Trophoblast cell (in vitro differentiated cells and primary cell): ENCODE results near the gene GRIN2C.

Experiments used
- DNase-seq, 2 donors: peaks; one replicate each; pipeline ENCODE4 v3.0.0-alpha.2; 2016
- H2AFZ ChIP-seq: 2 replicates; pipeline ENCODE4 v1.6.1; 2013; ENCODE audit warnings: low read length, moderate library complexity, mild to moderate bottlenecking; ENCODE audit not compliant: insufficient read depth, poor library complexity
- H2AK5ac ChIP-seq: 2 replicates; pipeline ENCODE4 v1.6.1; 2013; ENCODE audit warnings: mild to moderate bottlenecking, low read length
- H2BK120ac ChIP-seq: 2 replicates; pipeline ENCODE4 v1.6.1; 2013; ENCODE audit warnings: low read length, mild to moderate bottlenecking, moderate library complexity; ENCODE audit not compliant: insufficient read depth, poor library complexity
- H2BK12ac ChIP-seq: 2 replicates; pipeline ENCODE4 v1.6.1; 2013; ENCODE audit warnings: mild to moderate bottlenecking, low read length, moderate library complexity
- H2BK5ac ChIP-seq: 2 replicates; pipeline ENCODE4 v1.6.1; 2013; ENCODE audit warnings: low read length, low read depth, moderate library complexity, mild to moderate bottlenecking; ENCODE audit not compliant: poor library complexity
- H3K14ac ChIP-seq: 2 replicates; pipeline ENCODE4 v1.6.1; 2013; ENCODE audit warnings: mild to moderate bottlenecking, low read length
- H3K18ac ChIP-seq: 2 replicates; pipeline ENCODE4 v1.6.1; 2013; ENCODE audit warnings: mild to moderate bottlenecking, low read length
- H3K23ac ChIP-seq: 2 replicates; pipeline ENCODE4 v1.6.1; 2013; ENCODE audit warnings: low read length
- H3K27ac ChIP-seq: 2 replicates; pipeline ENCODE4 v1.5.1; 2013; ENCODE audit warnings: low read depth, mild to moderate bottlenecking, inconsistent platforms, low read length, moderate library complexity
- H3K27me3 ChIP-seq: 2 replicates; pipeline ENCODE4 v1.6.1; 2013; ENCODE audit warnings: inconsistent platforms, mild to moderate bottlenecking, low read length, moderate library complexity; ENCODE audit not compliant: insufficient read depth
- H3K36me3 ChIP-seq, 2 experiments: 1 replicate in 1 of 2; 2 replicates in 1 of 2; pipeline ENCODE4 v1.6.1; 2013; ENCODE audit warnings: low read length in 2 of 2, mild to moderate bottlenecking in 2 of 2, moderate library complexity in 1 of 2; ENCODE audit not compliant: insufficient read depth in 2 of 2, control insufficient read depth in 1 of 2
- H3K4ac ChIP-seq: 2 replicates; pipeline ENCODE4 v1.6.1; 2013; ENCODE audit warnings: low read depth, mild to moderate bottlenecking, low read length, moderate library complexity
- H3K4me1 ChIP-seq, 2 experiments: 1 replicate in 1 of 2; 2 replicates in 1 of 2; pipeline ENCODE4 v1.6.1; 2013; ENCODE audit warnings: low read length in 2 of 2, mild to moderate bottlenecking in 2 of 2, moderate library complexity in 1 of 2; ENCODE audit not compliant: insufficient read depth in 2 of 2, control insufficient read depth in 1 of 2
- H3K4me2 ChIP-seq: 2 replicates; pipeline ENCODE4 v1.6.1; 2013; ENCODE audit warnings: inconsistent platforms, mild to moderate bottlenecking, low read length, moderate library complexity
- H3K4me3 ChIP-seq: 2 replicates; pipeline ENCODE4 v1.5.1; 2013; ENCODE audit warnings: mild to moderate bottlenecking, low read depth, low read length, inconsistent platforms
- H3K79me1 ChIP-seq: one replicate; pipeline ENCODE4 v1.6.1; 2013; ENCODE audit warnings: low read length
- H3K79me2 ChIP-seq: 2 replicates; pipeline ENCODE4 v1.6.1; 2013; ENCODE audit warnings: low read length, mild to moderate bottlenecking; ENCODE audit not compliant: control insufficient read depth, insufficient read depth, poor library complexity
- H3K9ac ChIP-seq: 2 replicates; pipeline ENCODE4 v1.6.1; 2013; ENCODE audit warnings: mild to moderate bottlenecking, low read length
- H3K9me3 ChIP-seq: 2 replicates; pipeline ENCODE4 v1.6.1; 2013; ENCODE audit warnings: low read depth, mild to moderate bottlenecking, control low read depth, inconsistent platforms, low read length; ENCODE audit not compliant: insufficient read depth
- H4K12ac ChIP-seq: 2 replicates; pipeline ENCODE4 v1.6.1; 2013; ENCODE audit warnings: low read depth, mild to moderate bottlenecking, low read length, moderate library complexity
- H4K8ac ChIP-seq: 2 replicates; pipeline ENCODE4 v1.6.1; 2013; ENCODE audit warnings: low read depth, mild to moderate bottlenecking, low read length, moderate library complexity
- H4K91ac ChIP-seq: one replicate; pipeline ENCODE4 v1.6.1; 2013; ENCODE audit warnings: low read depth, mild to moderate bottlenecking, low read length, moderate library complexity
- WGBS: extraction: QIAGEN DNeasy Blood & Tissue Kit; methylation state at CpG from one replicate; pipeline ENCODE4 v1.1.7; 2013; ENCODE audit warnings: missing lambda C conversion rate; ENCODE audit not compliant: insufficient read length, insufficient coverage; ENCODE audit errors: extremely low coverage; 5-methylcytosine and 5-hydroxymethylcytosine counted together

The GRIN2C gene

GRCh38 chr17:74833501-74834377, 25.9 kb downstream of the GRIN2C start:
- Histone ChIP-seq H3K27me3 (no peaks in the 10 kb centered on the region), H2AFZ (no peak overlapping the region), H3K79me1 (no peaks in the 10 kb centered on the region), H4K12ac (no peak overlapping the region), H3K4ac (no peak overlapping the region), H2AK5ac (no peak overlapping the region), H2BK120ac (no peak overlapping the region), H4K8ac (no peak overlapping the region), H4K91ac (no peak overlapping the region), H3K36me3 (peaks cover 15 to 20% of the 10 kb centered on the region in 2 experiments), H3K14ac (no peak overlapping the region), H3K18ac (no peak overlapping the region), H3K27ac (no peak overlapping the region), H3K4me2 (no peak overlapping the region), H3K79me2 (no peaks in the 10 kb centered on the region), H3K9ac (no peak overlapping the region), H2BK12ac (no peak overlapping the region), H3K9me3 (no peaks in the 10 kb centered on the region), H3K4me1 (peaks cover 4 to 6% of the 10 kb centered on the region in 2 experiments), H3K4me3 (no peak overlapping the region), H2BK5ac (no peak overlapping the region), H3K23ac (no peak overlapping the region)
- DNase-seq = no peak
- WGBS = no CpG with 5 or more reads among the region's 16 CpGs

DNA sequence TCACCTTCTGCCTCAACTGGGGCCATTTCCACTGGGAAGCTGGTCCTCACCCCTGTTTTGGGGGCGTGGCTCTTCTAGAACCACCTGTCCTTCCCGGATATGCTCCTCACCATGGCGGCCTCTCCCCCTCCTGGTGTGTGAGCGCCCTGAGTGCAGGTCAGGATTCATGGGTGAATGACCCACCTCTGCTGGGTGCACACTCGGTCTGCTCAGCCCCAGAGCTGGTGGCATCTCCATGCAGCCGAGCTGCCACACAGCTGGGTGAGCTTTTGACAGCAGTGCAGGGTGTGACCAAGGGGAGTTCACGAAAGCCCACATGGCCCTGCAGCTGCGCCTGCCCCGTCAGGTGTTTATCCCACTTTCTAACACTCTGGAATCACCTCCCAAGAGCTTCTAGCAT, 27.3 kb downstream of the GRIN2C start:
- Histone ChIP-seq H2BK120ac (no peak overlapping the region), H2AFZ (no peak overlapping the region), H3K4me3 (no peak overlapping the region), H3K14ac (no peak overlapping the region), H4K12ac (no peak overlapping the region), H3K27me3 (no peaks in the 10 kb centered on the region), H3K4me1 (peaks cover 4 to 6% of the 10 kb centered on the region in 2 experiments), H2BK5ac (no peak overlapping the region), H2AK5ac (no peak overlapping the region), H3K4ac (no peak overlapping the region), H3K4me2 (no peak overlapping the region), H3K79me2 (no peaks in the 10 kb centered on the region), H3K9ac (no peak overlapping the region), H3K27ac (no peak overlapping the region), H3K79me1 (no peaks in the 10 kb centered on the region), H4K8ac (no peak overlapping the region), H3K9me3 (no peaks in the 10 kb centered on the region), H2BK12ac (no peak overlapping the region), H3K23ac (no peak overlapping the region), H3K36me3 (peaks cover 15 to 21% of the 10 kb centered on the region in 2 experiments), H4K91ac (no peak overlapping the region), H3K18ac (no peak overlapping the region)
- whole genome bisulfite sequencing = no CpG with 5 or more reads among the region's 9 CpGs
- no peak for DNase-seq

GRCh38 chr17:74831444-74832146, 28.1 kb downstream of the GRIN2C start:
- Histone ChIP-seq H2BK120ac (no peak overlapping the region), H4K91ac (no peak overlapping the region), H2AK5ac (no peak overlapping the region), H2BK12ac (no peak overlapping the region), H4K12ac (no peak overlapping the region), H3K4ac (no peak overlapping the region), H3K36me3 (peaks cover 14 to 16% of the 10 kb centered on the region in 2 experiments), H3K9ac (no peak overlapping the region), H4K8ac (no peak overlapping the region), H3K4me3 (no peak overlapping the region), H2AFZ (no peak overlapping the region), H3K14ac (no peak overlapping the region), H3K23ac (no peak overlapping the region), H2BK5ac (no peak overlapping the region), H3K4me2 (no peak overlapping the region), H3K9me3 (no peaks in the 10 kb centered on the region), H3K27me3 (no peaks in the 10 kb centered on the region), H3K79me2 (no peaks in the 10 kb centered on the region), H3K18ac (no peak overlapping the region), H3K4me1 (peaks cover 4 to 6% of the 10 kb centered on the region in 2 experiments), H3K79me1 (no peaks in the 10 kb centered on the region), H3K27ac (no peak overlapping the region)
- DNase-seq = no peak
- no CpG with 5 or more reads among the region's 22 CpGs for WGBS

GRCh38 chr17:74830861-74831260, 28.8 kb downstream of the GRIN2C start:
- Histone ChIP-seq H3K18ac (no peak overlapping the region), H3K27ac (no peak overlapping the region), H2BK12ac (no peak overlapping the region), H2BK5ac (no peak overlapping the region), H3K4me1 (peaks cover 4 to 6% of the 10 kb centered on the region in 2 experiments), H3K4ac (no peak overlapping the region), H3K14ac (no peak overlapping the region), H4K91ac (no peak overlapping the region), H2BK120ac (no peak overlapping the region), H3K79me2 (no peaks in the 10 kb centered on the region), H3K36me3 (peaks cover 11 to 14% of the 10 kb centered on the region in 2 experiments), H4K8ac (no peak overlapping the region), H3K9me3 (no peaks in the 10 kb centered on the region), H2AFZ (no peak overlapping the region), H3K79me1 (no peaks in the 10 kb centered on the region), H3K4me3 (no peak overlapping the region), H3K23ac (no peak overlapping the region), H2AK5ac (no peak overlapping the region), H4K12ac (no peak overlapping the region), H3K4me2 (no peak overlapping the region), H3K27me3 (no peaks in the 10 kb centered on the region), H3K9ac (no peak overlapping the region)
- DNase-seq = no peak
- WGBS = no CpG with 5 or more reads among the region's 19 CpGs
